ENCODE data around the gene SPOCK1. TPM values are rescaled to one million over a fixed set of nuclear protein-coding genes. Genes with fewer than 3 reads are reported as not detected.

Gene SPOCK1
- polyA plus RNA-seq, 3 donors = 1.8 to 5.7 (median 2.1) TPM

- Mint-ChIP-seq H3K36me3 (no peaks in the 10 kb centered on the region), H3K4me3 (no peak overlapping the region), H3K27ac (no peak overlapping the region), H3K27me3 (ENCODE audit: low read depth in 3 of 3) (peaks cover 1 to 6% (median 2%) of the 10 kb centered on the region in 3 donors), H3K9me3 (peaks cover 0 to 3% (median 0%) of the 10 kb centered on the region in 7 donors), H3K4me1 (no peaks in the 10 kb centered on the region)
- Histone ChIP-seq H3K27me3 (ENCODE audit: control insufficient read depth in 2 of 2, insufficient read depth in 2 of 2, low read length in 2 of 2) (no peaks in the 10 kb centered on the region), H3K9ac (ENCODE audit: insufficient read depth, low read length, poor library complexity, severe bottlenecking) (no peak overlapping the region), H3K27ac (ENCODE audit: low read depth in 1 of 2, low read length in 2 of 2) (no peak overlapping the region), H2AFZ (ENCODE audit: insufficient read depth, low read depth, low read length, poor library complexity, severe bottlenecking) (no peak overlapping the region), H4K20me1 (ENCODE audit: insufficient read depth, low read length) (no peaks in the 10 kb centered on the region), H3K4me2 (replicated peaks; ENCODE audit: extremely low read depth, low read length, poor library complexity, severe bottlenecking) (no peak overlapping the region), H3K36me3 (replicated peaks in 1 of 2; ENCODE audit: control insufficient read depth in 1 of 2, insufficient read depth in 2 of 2, low read length in 2 of 2) (no peaks in the 10 kb centered on the region), H3K9me3 (replicated peaks in 1 of 2; ENCODE audit: control insufficient read depth in 1 of 2, insufficient read depth in 1 of 2, low read length in 2 of 2) (no peaks in the 10 kb centered on the region), H3K4me3 (replicated peaks in 1 of 3; ENCODE audit: low read depth in 2 of 3, low read length in 3 of 3) (no peak overlapping the region), H3K4me1 (ENCODE audit: control insufficient read depth in 1 of 2, insufficient read depth in 2 of 2, low read length in 2 of 2) (no peaks in the 10 kb centered on the region), H3K79me2 (ENCODE audit: insufficient read depth, low read length) (no peaks in the 10 kb centered on the region)
- no peak for TF ChIP-seq CTCF (IDR thresholded peaks at IDR 0.05)
- WGBS (ENCODE audit: insufficient coverage) = 64% methylated on average over 3 of the region's 5 CpGs
- no peak for DNase-seq
- intact Hi-C loops (cut with micrococcal nuclease) = no loop called here
Observed at GRCh38 chr5:137086342-137086741, 412.8 kb downstream of the SPOCK1 start.

GRCh38 chr5:137085206-137085605, 413.9 kb downstream of the SPOCK1 start:
- Histone ChIP-seq H3K27me3 (ENCODE audit: control insufficient read depth in 2 of 2, insufficient read depth in 2 of 2, low read length in 2 of 2) (no peaks in the 10 kb centered on the region), H3K4me2 (replicated peaks; ENCODE audit: extremely low read depth, low read length, poor library complexity, severe bottlenecking) (no peak overlapping the region), H3K9ac (ENCODE audit: insufficient read depth, low read length, poor library complexity, severe bottlenecking) (no peak overlapping the region), H3K36me3 (replicated peaks in 1 of 2; ENCODE audit: control insufficient read depth in 1 of 2, insufficient read depth in 2 of 2, low read length in 2 of 2) (no peaks in the 10 kb centered on the region), H3K9me3 (replicated peaks in 1 of 2; ENCODE audit: control insufficient read depth in 1 of 2, insufficient read depth in 1 of 2, low read length in 2 of 2) (no peaks in the 10 kb centered on the region), H3K27ac (ENCODE audit: low read depth in 1 of 2, low read length in 2 of 2) (no peak overlapping the region), H3K4me3 (replicated peaks in 1 of 3; ENCODE audit: low read depth in 2 of 3, low read length in 3 of 3) (no peak overlapping the region), H3K4me1 (ENCODE audit: control insufficient read depth in 1 of 2, insufficient read depth in 2 of 2, low read length in 2 of 2) (no peaks in the 10 kb centered on the region), H4K20me1 (ENCODE audit: insufficient read depth, low read length) (no peaks in the 10 kb centered on the region), H3K79me2 (ENCODE audit: insufficient read depth, low read length) (no peaks in the 10 kb centered on the region), H2AFZ (ENCODE audit: insufficient read depth, low read depth, low read length, poor library complexity, severe bottlenecking) (no peak overlapping the region)
- intact Hi-C loops (cut with micrococcal nuclease) = no loop called here
- Mint-ChIP-seq H3K27me3 (ENCODE audit: low read depth in 3 of 3) (peaks cover 1 to 6% (median 2%) of the 10 kb centered on the region in 3 donors), H3K27ac (no peak overlapping the region), H3K9me3 (peaks cover 0 to 3% (median 0%) of the 10 kb centered on the region in 7 donors), H3K36me3 (no peaks in the 10 kb centered on the region), H3K4me1 (no peaks in the 10 kb centered on the region), H3K4me3 (no peak overlapping the region)
- TF ChIP-seq CTCF (IDR thresholded peaks at IDR 0.05) = no peak
- no peak for DNase-seq
- WGBS (ENCODE audit: insufficient coverage) = 80% methylated on average over 1 of the region's 4 CpGs
